Fibroblast of the conjunctiva (primary cell): ENCODE measurements around the gene EIF2B5.
"Not testable (repeated sequence)": the region's sequence is repeated elsewhere in the genome, so short reads cannot be mapped to it uniquely, and the experiment has no call there.

Source experiments
- DNase-seq: peaks from one replicate; pipeline ENCODE4 v3.0.0-alpha.2; 2010; ENCODE audit warnings: low read depth

The EIF2B5 gene

DNA sequence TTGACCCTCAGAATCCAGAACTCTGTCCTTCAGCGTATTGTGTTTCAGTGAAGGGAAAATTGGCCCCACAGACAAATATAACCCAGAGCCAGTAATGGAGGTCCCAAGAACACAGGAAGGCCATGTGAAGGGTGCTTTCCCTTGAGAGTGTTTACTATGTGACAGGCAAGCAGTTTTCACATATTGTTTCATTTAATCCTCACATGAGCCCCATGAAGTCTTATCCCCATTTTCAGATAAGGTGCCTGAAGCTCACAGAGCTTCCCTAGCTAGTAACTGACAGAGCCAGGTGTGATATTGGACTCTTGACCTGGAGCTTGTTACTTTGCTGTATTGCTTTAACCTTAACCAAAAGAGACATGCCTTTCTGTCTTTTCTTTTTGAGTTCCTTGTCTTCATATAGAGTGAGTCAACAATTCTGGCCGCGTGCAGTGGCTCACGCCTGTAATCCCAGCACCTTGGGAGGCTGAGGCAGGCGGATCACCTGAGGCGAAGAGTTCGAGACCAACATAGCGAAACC, 10.7 kb downstream of the EIF2B5 start:
- no peak for DNase-seq

DNA sequence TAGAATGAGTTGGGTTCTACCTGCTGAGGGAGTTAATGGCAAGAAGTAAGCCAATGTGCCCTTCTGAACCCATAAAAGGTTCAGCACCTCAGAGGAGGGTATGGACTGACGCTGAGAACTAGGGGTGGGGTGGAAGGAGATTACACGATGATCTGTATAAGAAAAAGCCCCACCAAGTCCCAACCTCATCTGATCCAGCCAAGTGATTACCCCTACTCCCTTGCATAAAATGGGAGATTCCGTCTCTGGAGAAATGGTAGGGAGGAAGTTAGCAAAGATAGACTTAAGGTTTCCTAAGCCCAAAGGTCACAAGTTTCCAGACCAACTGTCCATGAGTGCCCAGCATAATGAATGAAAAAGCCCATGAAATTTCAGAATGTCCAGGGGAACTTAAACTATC, 12.9 kb downstream of the EIF2B5 start:
- DNase-seq = no peak

DNA sequence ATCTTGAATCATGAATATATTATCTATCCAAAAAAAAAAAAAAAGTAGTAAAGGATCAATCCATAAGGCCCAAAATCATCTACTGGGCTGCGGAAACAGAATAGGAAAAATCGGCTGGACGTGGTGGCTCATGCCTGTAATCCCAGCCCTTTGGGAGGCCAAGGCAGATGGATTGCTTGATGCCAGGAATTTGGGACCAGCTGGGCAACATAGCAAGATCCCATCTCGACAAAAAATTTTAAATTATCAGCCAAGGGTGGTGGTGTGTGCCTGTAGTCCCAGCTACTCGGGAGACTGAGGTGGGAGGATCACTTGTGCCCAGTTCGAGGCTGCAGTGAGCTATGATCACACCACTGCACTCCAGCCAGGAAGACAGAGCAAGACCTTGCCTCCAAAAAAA, 14.0 kb downstream of the EIF2B5 start:
- no peak for DNase-seq

DNA sequence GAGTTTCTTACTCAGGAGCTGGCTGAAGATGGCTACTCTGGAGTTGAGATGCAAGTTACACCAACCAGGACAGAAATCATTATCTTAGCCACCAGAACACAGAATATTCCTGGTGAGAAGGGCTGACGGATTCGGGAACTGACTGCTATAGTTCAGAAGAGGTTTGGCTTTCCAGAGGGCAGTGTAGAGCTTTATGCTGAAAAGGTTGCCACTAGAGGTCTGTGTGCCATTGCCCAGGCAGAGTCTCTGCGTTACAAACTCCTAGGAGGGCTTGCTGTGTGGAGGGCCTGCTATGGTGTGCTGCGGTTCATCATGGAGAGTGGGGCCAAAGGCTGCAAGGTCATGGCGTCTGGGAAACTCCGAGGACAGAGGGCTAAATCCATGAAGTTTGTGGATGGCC, 14.6 kb downstream of the EIF2B5 start:
- not testable (repeated sequence) for DNase-seq

DNA sequence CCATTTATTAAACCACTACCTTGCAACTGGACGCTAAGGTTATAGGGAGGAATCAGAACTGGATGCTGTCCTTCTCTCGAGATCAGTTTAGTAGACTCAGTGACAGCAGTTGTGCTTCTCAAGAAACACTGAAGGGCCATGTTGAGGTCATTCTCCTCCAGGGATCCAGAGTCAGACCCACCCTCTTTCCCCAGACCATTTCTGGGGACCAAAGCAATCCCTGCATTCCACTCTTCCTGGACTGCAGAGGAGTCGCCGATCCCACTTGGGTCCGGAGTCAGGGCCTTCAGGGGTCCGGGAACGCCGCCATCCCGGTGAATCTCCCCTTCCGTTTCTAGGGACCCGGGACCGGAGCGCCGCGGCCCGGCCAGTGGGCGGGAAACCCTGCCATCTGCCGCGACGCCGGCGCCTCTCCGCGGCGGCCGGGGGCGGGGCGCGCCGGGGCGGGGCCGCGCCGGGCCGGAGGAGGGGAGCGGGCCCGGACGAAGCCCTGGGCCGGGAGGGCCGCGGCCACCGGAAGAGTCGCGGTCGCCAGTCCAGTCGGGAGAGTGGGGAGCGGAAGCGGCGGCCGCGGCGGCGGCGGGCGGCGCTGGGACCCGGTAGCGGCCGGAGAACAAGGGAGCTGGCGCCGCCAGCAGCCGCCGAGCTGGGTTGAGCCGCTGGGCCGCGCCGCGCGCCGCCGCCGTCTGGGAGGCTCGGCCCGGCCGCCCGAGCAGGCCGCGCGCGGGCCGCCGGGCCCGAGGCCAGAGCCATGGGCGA, 19.9 kb downstream of the EIF2B5 start, which contains the start of gene DVL3:
TSS of gene DVL3 (plus strand) at position 493 of the 759 bp plus-strand sequence. CDS start at position 752, 259 bp downstream.
- no peak for DNase-seq

DNA sequence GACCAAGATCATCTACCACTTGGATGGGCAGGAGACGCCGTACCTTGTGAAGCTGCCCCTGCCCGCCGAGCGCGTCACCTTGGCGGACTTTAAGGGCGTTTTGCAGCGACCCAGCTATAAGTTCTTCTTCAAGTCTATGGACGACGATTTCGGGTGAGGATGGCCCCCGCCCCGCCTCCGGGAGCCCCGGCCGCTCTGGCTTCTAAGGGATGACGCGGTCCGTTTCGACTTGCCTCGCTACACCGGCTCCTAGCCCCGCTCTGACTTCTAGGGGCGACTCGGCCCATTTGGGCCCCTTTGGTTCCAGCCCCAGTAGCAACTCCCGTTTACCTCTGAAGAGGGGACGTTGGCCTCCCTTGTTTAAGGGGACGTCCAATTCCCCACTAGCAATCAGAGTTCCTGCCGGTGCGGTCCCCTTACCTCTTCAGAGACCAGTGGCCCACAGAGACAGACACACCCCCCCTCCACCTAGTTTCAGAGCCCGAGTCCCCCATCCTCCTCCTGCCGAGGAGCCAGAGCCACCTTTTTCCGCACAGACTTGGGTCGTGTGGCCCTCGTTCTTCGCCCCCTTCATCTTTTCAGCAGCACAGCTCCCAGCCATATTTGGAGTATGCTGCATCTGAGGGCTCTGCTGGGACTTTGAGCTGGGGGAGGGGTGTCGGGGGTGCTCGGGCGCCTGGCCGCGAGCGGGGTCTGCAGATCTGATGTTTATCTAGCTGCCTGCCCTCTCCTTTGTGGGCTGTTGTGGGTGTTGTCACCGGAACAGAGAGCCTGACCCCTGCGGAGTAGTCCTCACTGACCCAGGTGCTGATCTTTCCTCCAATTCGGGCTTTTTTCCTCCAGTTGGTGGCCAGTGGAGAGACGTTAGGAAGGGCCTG, 20.7 kb downstream of the EIF2B5 start:
- DNase-seq = no peak

DNA sequence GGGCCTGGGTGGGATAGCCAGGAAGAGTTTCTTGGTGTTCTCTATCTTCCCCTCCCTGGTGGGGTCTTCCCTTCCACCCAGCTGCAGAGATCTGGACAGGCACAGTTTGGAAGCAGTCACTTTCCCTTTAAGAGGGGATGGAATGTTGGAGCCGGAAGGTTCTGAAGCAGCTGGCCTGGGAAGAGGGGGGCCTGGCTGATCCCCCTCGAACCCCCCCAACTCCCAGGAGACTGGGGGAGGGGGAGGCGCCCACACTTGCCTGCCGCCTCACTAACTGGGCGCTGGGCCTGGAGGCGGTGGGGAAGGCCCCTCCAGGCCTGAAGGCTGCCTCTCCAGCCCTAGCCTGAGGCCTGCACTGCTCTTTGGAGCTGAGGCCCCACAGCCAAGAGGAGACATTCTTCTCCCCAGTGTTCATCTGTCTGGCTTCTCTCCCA, 21.4 kb downstream of the EIF2B5 start:
- peak; percentile 67 for DNase-seq

DNA sequence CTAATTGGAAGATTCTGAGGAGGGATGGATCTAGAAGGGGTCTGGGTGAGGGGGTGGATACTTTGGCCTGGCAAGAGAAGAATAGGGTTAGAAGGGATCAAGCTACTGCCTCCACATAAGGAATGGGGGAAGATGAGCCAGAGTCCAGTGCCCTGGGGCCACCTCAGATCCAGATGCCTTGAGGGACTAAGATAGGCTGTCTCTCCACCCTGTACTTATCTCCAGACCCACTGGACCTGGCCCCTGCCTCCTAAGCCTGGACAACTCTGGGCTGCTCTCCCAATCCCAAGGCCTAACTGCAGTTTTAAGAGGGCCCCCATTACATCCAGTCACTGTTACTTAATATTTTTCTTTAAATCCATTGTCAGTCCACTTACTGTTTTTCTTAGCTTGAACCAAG, 22.0 kb downstream of the EIF2B5 start:
- no peak for DNase-seq

DNA sequence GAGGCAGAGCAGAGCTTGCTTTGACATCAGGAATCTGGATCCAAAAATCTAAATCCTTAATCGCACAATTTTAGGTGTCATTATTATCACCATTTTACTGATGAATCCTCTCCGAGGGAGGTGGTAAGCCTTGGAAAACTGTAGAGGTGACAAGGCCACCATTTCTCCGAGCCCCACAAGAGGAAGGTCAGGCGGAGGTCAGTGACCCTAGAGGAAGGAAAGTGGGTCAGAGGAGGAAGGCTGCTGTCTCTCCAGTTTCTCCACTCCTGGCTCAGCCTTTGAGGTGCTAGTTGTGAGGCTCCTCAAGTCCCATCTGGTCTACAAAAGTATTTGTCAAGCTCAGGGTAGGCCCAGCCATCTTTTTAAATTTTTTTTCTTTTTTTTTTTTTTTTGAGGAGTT, 23.2 kb downstream of the EIF2B5 start:
- DNase-seq = no peak

DNA sequence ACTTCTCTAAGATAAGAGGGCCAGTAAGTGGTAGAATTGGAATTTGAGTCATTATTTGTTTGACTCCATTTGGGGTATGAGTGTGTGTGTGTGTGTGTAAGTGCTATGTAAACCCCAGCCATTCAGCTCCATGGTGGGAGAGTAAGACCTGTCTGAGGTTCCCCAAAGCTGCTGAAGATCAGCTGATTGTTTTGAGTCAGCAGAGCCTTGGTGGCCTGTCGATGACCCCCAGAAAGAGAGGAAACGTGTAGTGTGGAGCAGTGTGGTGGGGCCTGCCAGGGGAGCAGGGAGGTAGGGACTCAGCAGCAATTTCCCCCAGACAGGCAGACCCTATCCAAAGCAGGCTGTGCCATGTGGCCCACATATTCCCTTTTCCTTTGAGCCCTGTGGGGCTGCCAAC, 25.3 kb downstream of the EIF2B5 start:
- DNase-seq = no peak

DNA sequence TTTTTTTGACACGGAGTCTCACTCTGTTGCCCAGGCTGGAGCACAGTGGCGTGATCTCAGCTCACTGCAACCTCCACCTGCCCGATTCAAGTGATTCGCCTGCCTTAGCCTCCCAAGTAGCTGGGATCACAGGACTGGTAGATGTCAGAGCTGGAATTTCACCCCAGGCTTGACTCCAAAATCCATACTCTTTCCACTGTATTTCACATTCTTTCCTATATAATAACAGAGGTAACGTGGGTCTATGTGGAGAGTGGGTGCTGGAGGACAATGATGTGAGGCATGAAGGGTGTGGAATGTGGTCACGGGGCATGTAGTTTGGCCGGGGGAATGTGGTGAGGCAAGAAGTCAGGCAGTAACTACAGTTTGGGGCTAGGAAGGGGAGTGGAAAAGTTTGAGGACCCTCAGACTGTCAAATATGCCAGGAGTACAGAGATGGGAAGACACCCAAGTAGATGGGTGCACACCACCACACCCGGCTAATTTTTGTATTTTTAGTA, 27.5 kb downstream of the EIF2B5 start:
- not testable (repeated sequence) for DNase-seq

DNA sequence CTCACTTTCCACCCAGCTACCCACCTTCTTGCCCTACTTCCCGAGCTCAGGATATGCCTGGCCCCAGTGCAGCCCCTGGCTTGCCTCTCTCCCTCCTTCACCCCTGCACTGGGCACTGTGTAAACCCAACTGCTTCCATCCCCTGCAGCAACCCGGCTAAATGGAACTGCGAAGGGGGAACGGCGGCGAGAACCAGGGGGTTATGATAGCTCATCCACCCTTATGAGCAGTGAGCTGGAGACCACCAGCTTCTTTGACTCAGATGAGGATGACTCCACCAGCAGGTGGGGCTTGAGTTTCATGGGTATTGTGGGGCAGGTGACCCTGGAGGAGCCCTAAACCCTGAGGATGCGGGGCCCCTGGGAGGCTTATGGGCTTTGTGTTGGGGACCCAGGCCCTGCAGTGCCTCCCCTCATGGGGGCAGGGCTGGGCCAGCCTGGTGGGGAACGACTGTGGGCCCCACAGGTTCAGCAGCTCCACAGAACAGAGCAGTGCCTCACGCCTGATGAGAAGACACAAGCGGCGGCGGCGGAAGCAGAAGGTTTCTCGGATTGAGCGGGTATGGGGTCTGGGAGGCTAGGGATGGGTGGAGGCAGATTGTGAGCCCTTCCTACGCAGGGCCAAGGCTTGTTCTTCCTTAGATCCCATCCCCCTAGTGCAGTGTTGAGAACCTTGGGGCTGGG, 29.6 kb downstream of the EIF2B5 start:
- DNase-seq = no peak

DNA sequence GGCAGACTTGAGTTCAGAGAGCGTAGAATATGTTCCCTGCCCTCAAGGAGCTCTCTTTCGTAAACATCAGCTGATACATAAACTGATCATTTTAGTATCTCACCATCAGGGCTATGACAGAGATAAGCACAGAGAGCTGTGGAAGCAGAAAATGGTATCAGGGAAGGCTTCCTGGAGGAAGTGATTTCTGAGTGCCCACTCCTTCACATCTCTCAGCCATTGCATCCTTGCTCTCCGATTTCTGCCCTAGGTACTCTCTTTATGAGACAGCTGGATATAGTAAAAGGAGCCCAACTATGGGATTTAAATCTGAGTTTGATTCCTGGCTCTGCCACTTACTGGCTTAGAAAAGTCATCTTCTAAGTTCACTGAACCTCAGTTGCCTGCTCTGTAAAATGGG, 30.4 kb downstream of the EIF2B5 start:
- DNase-seq = no peak

DNA sequence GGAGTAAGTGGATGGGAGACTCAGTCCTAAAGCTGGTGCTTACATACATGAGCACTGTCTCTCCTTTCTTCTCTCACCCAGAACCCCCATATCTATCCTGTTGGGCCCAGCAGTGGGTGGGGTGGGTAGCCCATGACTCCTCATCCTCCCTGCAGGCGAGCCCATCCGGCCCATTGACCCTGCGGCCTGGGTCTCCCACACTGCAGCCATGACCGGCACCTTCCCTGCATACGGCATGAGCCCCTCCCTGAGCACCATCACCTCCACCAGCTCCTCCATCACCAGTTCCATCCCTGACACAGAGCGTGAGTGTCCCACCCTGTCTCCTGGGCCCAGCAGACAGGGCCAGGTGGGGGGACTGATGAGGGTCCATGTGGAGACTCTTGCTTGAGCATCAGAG, 31.5 kb downstream of the EIF2B5 start:
- no peak for DNase-seq

DNA sequence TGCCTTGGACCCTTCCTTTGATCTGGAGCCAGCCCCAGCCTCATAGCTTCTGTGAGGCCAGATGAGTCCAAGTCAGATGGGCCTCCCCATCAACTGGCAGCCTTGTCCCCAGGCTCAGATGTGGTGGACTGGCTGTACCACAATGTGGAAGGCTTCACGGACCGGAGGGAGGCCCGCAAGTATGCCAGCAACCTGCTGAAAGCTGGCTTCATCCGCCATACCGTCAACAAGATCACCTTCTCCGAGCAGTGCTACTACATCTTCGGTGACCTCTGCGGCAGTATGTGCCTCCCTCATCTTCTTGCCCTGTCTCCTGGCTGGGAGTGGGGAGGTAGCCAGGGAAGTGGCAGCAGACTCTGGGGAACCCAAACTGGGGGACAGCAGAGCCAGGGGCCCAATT, 32.6 kb downstream of the EIF2B5 start:
- DNase-seq = no peak

DNA sequence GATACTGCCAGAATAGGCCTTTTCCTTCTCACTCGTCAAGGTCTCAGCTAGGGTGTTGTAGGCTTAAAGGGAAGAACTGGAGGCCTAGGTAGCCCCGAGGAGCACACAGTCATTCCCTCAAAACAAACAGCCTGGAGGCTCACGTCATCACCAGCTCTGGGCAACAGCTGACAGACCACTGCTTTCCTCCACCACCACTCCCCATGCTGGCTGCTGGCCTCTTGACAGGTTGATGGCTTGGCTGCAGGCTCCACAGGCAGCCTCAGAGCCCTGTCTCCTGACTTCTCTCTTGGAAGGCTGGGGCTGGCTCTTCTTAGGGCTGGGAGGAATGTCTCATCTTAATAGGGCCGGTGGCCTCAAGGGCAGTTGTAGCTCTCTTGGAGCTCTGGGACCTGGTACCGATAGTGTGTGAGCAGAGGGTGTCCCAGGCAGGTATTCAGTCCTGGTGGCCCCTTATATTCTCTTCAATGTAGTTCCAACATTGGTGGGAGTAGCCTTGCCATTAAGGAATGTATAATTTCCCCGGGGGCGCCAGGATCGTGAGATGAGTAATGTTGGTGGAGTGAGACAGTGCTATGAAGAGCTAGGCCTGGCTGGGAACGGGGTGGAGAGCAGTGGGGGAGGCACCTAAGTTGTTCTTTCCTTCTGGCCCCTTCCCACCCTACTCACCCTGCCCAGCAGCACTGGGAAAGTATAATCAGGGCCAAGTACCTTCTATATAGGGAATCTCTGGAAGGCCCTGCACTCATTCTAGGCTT, 33.4 kb downstream of the EIF2B5 start:
- no peak for DNase-seq

DNA sequence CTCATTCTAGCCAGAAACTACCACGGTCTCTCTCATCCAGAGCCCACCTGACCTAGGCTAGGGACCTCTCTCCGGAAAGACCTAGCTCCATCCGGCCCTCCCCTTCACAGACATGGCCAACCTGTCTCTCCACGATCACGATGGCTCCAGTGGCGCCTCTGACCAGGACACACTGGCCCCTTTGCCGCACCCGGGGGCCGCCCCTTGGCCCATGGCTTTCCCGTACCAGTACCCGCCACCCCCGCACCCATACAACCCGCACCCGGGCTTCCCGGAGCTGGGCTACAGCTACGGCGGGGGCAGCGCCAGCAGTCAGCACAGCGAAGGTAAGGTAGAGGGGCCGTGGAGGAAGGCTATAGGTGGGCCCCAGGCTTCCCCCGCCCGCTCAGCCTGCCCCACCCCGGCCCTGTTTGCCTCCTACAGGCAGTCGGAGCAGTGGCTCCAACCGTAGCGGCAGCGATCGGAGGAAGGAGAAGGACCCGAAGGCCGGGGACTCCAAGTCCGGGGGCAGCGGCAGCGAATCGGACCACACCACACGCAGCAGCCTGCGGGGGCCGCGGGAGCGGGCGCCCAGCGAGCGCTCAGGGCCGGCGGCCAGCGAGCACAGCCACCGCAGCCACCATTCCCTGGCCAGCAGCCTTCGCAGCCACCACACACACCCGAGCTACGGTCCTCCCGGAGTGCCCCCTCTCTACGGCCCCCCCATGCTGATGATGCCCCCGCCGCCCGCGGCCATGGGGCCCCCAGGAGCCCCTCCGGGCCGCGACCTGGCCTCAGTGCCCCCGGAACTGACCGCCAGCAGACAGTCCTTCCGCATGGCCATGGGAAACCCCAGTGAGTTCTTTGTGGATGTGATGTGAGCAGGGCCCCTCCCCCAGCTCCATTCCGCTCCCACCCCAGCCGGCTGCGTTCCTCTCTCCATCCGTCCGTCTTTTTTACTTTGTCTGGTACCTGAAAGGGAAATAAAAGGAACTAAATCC, 35.0 kb downstream of the EIF2B5 start:
- DNase-seq = no peak

DNA sequence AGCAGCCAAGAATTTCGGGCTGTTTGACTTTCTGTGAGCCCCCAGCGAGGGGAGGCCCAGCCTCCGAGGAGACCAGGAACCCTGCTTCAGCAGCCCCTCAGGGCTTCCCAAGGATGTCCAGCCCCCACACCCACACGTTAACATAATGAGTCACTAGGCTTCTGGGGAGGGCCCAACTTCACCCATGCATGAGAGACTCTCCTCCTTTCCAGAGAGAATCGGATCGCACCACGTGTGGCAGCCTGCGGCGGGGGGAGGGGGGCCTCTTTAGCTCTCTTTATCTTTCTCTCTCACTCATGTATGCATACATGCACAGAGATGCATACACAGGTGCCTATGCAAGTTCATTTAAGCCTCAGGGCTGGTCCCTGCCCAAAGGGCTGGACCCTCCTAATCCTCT, 36.4 kb downstream of the EIF2B5 start:
- no peak for DNase-seq

DNA sequence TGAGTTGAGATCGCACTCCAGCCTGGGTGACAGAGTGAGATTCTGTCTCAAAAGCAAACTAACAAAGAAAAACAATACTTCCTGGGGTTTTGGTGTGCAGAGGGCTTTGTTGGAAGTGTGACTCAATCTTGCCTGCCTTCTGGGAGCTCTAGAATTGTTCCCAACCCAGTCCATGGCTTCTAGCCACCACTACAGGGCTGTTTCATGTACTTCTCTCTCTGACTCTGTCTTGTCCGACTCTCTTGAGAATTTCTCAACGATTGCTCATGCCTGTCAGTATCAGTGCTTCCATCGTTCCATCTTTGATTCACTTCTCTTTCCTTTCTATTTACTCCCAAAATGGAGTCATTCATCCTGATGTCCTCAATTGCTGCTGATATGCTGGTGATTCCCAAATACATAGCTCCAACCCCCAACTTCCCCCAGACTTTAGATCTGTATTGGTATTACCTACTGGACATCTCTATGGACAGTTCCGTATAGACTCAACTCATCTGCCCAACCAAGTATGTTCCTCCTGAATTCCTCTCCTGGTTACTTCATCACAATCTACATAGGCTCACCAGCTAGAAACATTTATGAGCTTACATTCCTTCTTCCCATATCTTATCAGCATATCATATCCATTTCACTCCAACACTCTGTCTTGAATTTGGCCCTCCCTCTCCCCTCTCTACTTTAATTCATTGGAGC, 37.7 kb downstream of the EIF2B5 start:
- DNase-seq = no peak

DNA sequence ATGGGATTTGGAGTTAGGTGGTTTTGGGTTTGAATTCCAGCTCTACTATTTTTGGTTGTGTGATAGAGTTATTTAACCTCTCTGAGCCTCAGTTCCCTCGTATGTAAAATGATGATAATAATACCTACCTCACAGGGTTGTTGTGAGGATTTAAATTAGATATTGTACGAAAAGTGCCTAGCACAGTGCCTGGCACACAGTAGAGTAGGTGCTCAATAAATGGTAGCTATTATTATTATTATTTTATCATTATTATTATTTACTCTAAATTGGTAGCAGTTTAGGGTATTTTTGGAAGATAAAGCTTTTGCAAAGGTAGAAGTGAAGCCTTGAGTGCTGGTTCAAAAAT, 38.2 kb downstream of the EIF2B5 start:
- no peak for DNase-seq
